Lower lobe of right lung (tissue), 2 donors: ENCODE data around the gene WNT4. TPM values are rescaled to one million over a fixed set of nuclear protein-coding genes. Genes with fewer than 3 reads are reported as not detected.

Experiments
- ATAC-seq, 2 donors: fragments of 200-7000 bp; cut with Tn5 transposase; one replicate each; pipeline ENCODE4 v1.9.1; 2020 to 2022; ENCODE audit warnings: mild to moderate bottlenecking in 2 of 2, moderate library complexity in 2 of 2
- DNase-seq: peaks from one replicate; pipeline ENCODE4 v3.0.0-alpha.2; 2020
- H3K27ac ChIP-seq: fragments of 200-600 bp; one replicate; pipeline ENCODE4 v1.8.0; 2022
- H3K27me3 ChIP-seq: fragments of 200-600 bp; one replicate; pipeline ENCODE4 v1.8.0; 2022; ENCODE audit warnings: low read depth
- H3K36me3 ChIP-seq: fragments of 200-600 bp; one replicate; pipeline ENCODE4 v1.8.0; 2022; ENCODE audit warnings: mild to moderate bottlenecking
- H3K4me1 ChIP-seq: fragments of 200-600 bp; one replicate; pipeline ENCODE4 v1.8.0; 2022
- H3K4me3 ChIP-seq: fragments of 200-600 bp; one replicate; pipeline ENCODE4 v1.8.0; 2022; ENCODE audit warnings: mild to moderate bottlenecking
- H3K9me3 ChIP-seq: fragments of 200-600 bp; one replicate; pipeline ENCODE4 v1.8.0; 2022
- intact Hi-C: fragments of 100-400 bp; cut with DNase I; formaldehyde crosslinking; loops from one replicate; pipeline ENCODE4 v1.11.0; 2022
- total RNA-seq: library from RNA; stranded (reverse); fragmentation: NEBNext Ultra II Directional; extraction: Animal tissue kit (Norgen Biotek cat#: 25700); gene quantifications from one replicate; pipeline ENCODE4 v1.2.1, GENCODE V29; 2021
- TF ChIP-seq, protein P1 (sequence below): fragments of 200-600 bp; IDR thresholded peaks from one replicate; pipeline ENCODE4 v1.8.0; 2022; ENCODE audit warnings: antibody characterized with exemption, mild to moderate bottlenecking
- donor health status: DM: no; HTN: yes; CAD: no; lungs with severe emphysema.

WNT4 gene
- total RNA-seq, 1 donor from 2014 or later: 3.8 TPM

DNA sequence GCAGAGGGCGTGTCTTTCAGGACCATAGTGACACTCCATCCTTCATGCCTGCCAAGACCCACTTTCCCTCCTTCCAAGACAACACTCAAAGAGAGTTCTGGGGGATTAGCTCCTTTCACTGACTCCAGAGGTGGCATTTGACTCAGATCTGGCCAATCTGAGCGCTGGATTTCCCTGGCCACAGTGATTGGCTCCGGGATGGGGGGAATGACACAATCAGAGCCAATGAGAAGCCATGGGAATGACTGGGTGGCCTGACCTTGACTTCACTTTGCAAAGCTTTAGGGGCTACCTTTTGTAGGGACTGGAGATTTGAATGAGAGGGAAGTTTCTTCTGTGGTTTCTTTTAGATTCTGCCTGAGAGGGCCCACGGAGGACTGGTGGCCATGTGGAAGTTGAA lies 26.9 kb upstream of the WNT4 start:
- Histone ChIP-seq H3K27me3 (no peaks in the 10 kb centered on the region), H3K36me3 (no peaks in the 10 kb centered on the region), H3K4me1 (no peaks in the 10 kb centered on the region), H3K9me3 (no peaks in the 10 kb centered on the region), H3K4me3 (no peak overlapping the region), H3K27ac (no peak overlapping the region)
- TF ChIP-seq, protein P1, sequence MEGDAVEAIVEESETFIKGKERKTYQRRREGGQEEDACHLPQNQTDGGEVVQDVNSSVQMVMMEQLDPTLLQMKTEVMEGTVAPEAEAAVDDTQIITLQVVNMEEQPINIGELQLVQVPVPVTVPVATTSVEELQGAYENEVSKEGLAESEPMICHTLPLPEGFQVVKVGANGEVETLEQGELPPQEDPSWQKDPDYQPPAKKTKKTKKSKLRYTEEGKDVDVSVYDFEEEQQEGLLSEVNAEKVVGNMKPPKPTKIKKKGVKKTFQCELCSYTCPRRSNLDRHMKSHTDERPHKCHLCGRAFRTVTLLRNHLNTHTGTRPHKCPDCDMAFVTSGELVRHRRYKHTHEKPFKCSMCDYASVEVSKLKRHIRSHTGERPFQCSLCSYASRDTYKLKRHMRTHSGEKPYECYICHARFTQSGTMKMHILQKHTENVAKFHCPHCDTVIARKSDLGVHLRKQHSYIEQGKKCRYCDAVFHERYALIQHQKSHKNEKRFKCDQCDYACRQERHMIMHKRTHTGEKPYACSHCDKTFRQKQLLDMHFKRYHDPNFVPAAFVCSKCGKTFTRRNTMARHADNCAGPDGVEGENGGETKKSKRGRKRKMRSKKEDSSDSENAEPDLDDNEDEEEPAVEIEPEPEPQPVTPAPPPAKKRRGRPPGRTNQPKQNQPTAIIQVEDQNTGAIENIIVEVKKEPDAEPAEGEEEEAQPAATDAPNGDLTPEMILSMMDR: no peak
- DNase-seq (no peak), ATAC-seq (no peak)
- intact Hi-C loops: no loop called here

DNA sequence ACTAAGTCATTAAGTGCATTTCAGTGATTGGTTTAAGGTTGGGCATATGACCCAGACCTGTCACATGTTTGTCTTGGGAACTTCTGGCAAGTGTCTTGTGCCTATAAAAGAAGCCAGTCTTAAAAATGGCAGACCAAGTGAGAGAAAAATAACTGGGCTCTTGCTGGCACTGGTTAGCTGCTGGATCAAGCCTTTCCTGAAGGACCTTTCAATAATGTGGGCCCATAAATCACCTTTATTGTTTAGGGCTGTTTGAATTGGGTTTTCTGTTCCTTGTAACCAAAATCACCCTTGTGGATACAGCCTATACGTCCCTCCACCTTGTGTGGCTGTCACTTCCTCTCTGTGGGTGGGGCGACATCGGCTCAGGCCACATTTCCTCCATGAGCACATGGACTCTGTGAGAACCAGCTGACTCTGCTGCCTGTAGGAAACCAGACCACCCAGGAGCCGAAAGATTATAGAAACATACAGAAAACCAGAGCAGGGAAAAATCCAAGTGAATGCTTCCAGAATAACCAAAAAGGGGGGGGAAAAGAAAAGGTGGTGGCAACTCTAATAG lies 25.6 kb upstream of the WNT4 start:
- H3K4me3 ChIP-seq: no peak overlapping the region

DNA sequence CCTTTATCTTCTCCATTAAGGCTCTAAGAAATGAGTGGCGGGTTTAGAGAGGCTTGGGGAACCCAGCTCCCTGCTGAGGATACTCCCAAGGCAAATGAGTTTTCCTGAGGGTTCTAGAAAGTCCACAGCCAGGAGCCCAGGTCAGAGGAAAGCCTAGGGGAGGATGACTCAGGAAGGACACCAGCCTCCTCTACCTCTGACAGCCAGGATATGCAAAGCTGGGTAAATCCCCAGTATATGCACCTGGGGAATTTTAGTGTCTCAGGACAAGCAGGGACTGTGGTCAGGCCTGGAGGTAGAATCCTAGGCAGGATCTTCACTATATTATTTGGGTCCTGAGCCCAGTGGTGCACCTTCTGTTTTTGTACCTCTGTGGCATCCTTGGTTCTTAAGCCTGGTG lies 23.5 kb upstream of the WNT4 start:
- Histone ChIP-seq H3K9me3 (no peaks in the 10 kb centered on the region), H3K4me3 (no peak overlapping the region), H3K27me3 (no peaks in the 10 kb centered on the region), H3K4me1 (no peaks in the 10 kb centered on the region), H3K36me3 (no peaks in the 10 kb centered on the region), H3K27ac (no peak overlapping the region)
- ATAC-seq: no peak
- intact Hi-C loops: no loop called here
- TF ChIP-seq, protein P1: no peak
- no peak for DNase-seq

More for the DNA sequence above, 25.6 kb upstream of the WNT4 start:
- Histone ChIP-seq H3K27ac (no peak overlapping the region), H3K36me3 (no peaks in the 10 kb centered on the region), H3K9me3 (no peaks in the 10 kb centered on the region), H3K4me1 (no peaks in the 10 kb centered on the region), H3K27me3 (no peaks in the 10 kb centered on the region)
- TF ChIP-seq, protein P1: no peak
- intact Hi-C loops: no loop called here
- ATAC-seq (no peak), DNase-seq (no peak)

DNA sequence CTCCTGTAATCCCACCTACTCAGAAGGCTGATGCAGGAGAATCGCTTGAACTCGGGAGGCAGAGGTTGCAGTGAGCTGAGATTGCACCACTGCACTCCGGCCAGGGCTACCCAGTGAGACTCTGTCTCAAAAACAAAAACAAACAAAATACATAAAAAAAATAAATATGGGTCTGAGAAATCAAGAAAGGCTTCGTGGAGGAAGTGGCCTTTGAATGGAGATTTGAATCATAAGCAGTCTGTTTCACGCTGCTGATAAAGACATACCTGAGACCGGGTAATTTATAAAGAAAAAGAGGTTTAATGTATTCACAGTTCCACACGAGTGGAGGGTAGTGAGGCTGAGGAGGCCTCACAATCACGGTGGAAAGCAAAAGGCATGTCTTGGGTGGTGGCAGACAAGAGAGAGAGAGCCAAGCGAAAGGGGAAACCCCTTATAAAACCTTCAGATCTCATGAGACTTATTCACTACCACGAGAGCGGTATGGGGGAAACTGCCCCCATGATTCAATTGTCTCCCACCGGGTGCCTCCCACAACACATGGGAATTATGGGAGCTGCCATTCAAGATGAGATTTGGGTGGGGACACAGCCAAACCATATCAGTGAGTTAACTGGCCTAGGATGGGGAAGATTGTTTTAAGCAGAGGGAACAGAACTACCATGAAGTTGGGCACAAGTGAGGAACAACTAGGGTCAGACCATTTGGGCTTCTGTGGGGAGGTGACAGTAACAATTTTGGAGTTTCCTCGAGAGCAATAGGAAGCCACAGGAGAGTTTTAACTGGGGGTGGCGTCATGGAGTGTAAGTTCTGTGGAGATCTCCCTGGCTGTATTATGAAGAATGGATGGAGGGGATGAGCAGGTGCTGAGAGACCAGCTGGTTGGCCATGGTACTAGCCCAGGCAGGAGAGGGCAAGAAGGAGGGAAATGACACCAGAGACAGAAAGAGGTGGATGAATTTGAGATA lies 22.2 kb upstream of the WNT4 start:
- intact Hi-C loops: no loop called here
- H3K27ac ChIP-seq: no peak overlapping the region
- ATAC-seq (no peak), DNase-seq (no peak)
- H3K36me3 ChIP-seq: no peaks in the 10 kb centered on the region
- no peak overlapping the region for H3K4me3 ChIP-seq
- H3K27me3 ChIP-seq: no peaks in the 10 kb centered on the region
- H3K4me1 ChIP-seq: no peaks in the 10 kb centered on the region
- TF ChIP-seq, protein P1: no peak
- no peaks in the 10 kb centered on the region for H3K9me3 ChIP-seq

DNA sequence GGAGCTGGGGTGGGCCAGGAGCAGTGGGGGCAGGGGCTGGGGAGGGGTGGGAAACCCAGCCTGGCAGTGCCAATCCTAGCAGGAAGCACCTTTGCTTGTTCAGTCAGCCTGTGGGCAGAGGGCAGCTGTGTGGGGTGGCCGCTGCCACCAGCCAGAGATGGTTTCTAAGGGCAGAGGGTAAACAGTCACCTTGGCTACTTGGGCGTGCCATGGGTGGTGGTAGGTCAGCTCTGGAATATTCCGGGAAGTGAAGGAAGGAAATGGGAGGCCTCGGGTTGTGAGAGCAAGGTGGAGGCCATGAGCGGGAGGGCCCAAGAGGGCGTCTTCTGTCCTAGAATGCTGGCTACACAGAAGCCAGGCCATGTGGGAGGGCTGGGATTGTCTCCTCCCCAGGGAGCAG lies 20.7 kb upstream of the WNT4 start:
- Histone ChIP-seq H3K27me3 (no peaks in the 10 kb centered on the region), H3K27ac (no peak overlapping the region), H3K4me1 (no peaks in the 10 kb centered on the region), H3K4me3 (no peak overlapping the region), H3K9me3 (no peaks in the 10 kb centered on the region), H3K36me3 (no peaks in the 10 kb centered on the region)
- DNase-seq: no peak
- intact Hi-C loops: no loop called here
- TF ChIP-seq, protein P1: no peak
- peak in 1 of 2 donors; percentile 9 for ATAC-seq
